ENCODE measurements around the gene LMOD2.
"Not testable (repeated sequence)": the region's sequence is repeated elsewhere in the genome, so short reads cannot be mapped to it uniquely, and the experiment has no call there.

LMOD2 gene

GRCh38 chr7:123655614-123656013 lies at the start of gene LMOD2:
LMOD2 (plus strand) TSS chr7:123655866; CDS start chr7:123655964, 98 bp downstream.
- no peak for DNase-seq (ENCODE audit: low read depth in 2 of 2)

GRCh38 chr7:123607423-123607975 lies 48.2 kb upstream of the LMOD2 start:
- no peak for DNase-seq (ENCODE audit: low read depth in 2 of 2)

GRCh38 chr7:123608991-123609882 lies 46.4 kb upstream of the LMOD2 start:
- DNase-seq (ENCODE audit: low read depth in 2 of 2), result no peak

- DNase-seq (ENCODE audit: low read depth in 2 of 2), result no peak
These were observed 45.8 kb upstream of the LMOD2 start for GRCh38 chr7:123609883-123610239.

- no peak for DNase-seq (ENCODE audit: low read depth in 2 of 2)
These were observed 43.6 kb upstream of the LMOD2 start for GRCh38 chr7:123612024-123612423.

GRCh38 chr7:123615344-123615743 lies 40.3 kb upstream of the LMOD2 start:
- DNase-seq (ENCODE audit: low read depth in 2 of 2), result no peak

GRCh38 chr7:123616223-123616622 lies 39.4 kb upstream of the LMOD2 start:
- DNase-seq (ENCODE audit: low read depth in 2 of 2), result no peak

- DNase-seq (ENCODE audit: low read depth in 2 of 2), result no peak
These were observed 34.0 kb upstream of the LMOD2 start for GRCh38 chr7:123621707-123622106.

GRCh38 chr7:123622660-123623386 lies 32.8 kb upstream of the LMOD2 start:
- no peak for DNase-seq (ENCODE audit: low read depth in 2 of 2)

- peak; percentile 1 to 36 for DNase-seq (ENCODE audit: low read depth in 2 of 2)
These were observed 31.0 kb upstream of the LMOD2 start for GRCh38 chr7:123624527-123625183.

GRCh38 chr7:123625254-123625653 lies 30.4 kb upstream of the LMOD2 start:
- DNase-seq (ENCODE audit: low read depth in 2 of 2), result no peak

GRCh38 chr7:123627851-123628250 lies 27.8 kb upstream of the LMOD2 start:
- DNase-seq (ENCODE audit: low read depth in 2 of 2), result no peak

- no peak for DNase-seq (ENCODE audit: low read depth in 2 of 2)
These were observed 26.8 kb upstream of the LMOD2 start for GRCh38 chr7:123628829-123629228.

GRCh38 chr7:123629281-123629680 lies 26.4 kb upstream of the LMOD2 start:
- DNase-seq (ENCODE audit: low read depth in 2 of 2), result no peak

- no peak for DNase-seq (ENCODE audit: low read depth in 2 of 2)
These were observed 22.9 kb upstream of the LMOD2 start for GRCh38 chr7:123632808-123633207.

- DNase-seq (ENCODE audit: low read depth in 2 of 2), result no peak
These were observed 22.1 kb upstream of the LMOD2 start for GRCh38 chr7:123633553-123633952.

- not testable (repeated sequence) for DNase-seq (ENCODE audit: low read depth in 2 of 2)
These were observed 21.6 kb upstream of the LMOD2 start for GRCh38 chr7:123634011-123634573.

GRCh38 chr7:123635551-123636359 lies 19.9 kb upstream of the LMOD2 start:
- DNase-seq (ENCODE audit: low read depth in 2 of 2), result no peak

- DNase-seq (ENCODE audit: low read depth in 2 of 2), result no peak
These were observed 18.5 kb upstream of the LMOD2 start for GRCh38 chr7:123637203-123637602.

- DNase-seq (ENCODE audit: low read depth in 2 of 2), result no peak
These were observed 17.8 kb upstream of the LMOD2 start for GRCh38 chr7:123637878-123638277.

GRCh38 chr7:123639631-123640030 lies 16.0 kb upstream of the LMOD2 start:
- DNase-seq (ENCODE audit: low read depth in 2 of 2), result no peak
